Endothelial cell of hepatic sinusoid (primary cell): ENCODE data around the gene MROH7.

Experiments
- in situ Hi-C: cut with HindIII; loops from 2 replicates; pipeline ENCODE4 v1.10.0; 2017; ENCODE audit warnings: low sequenced_read_pairs

MROH7 gene

DNA sequence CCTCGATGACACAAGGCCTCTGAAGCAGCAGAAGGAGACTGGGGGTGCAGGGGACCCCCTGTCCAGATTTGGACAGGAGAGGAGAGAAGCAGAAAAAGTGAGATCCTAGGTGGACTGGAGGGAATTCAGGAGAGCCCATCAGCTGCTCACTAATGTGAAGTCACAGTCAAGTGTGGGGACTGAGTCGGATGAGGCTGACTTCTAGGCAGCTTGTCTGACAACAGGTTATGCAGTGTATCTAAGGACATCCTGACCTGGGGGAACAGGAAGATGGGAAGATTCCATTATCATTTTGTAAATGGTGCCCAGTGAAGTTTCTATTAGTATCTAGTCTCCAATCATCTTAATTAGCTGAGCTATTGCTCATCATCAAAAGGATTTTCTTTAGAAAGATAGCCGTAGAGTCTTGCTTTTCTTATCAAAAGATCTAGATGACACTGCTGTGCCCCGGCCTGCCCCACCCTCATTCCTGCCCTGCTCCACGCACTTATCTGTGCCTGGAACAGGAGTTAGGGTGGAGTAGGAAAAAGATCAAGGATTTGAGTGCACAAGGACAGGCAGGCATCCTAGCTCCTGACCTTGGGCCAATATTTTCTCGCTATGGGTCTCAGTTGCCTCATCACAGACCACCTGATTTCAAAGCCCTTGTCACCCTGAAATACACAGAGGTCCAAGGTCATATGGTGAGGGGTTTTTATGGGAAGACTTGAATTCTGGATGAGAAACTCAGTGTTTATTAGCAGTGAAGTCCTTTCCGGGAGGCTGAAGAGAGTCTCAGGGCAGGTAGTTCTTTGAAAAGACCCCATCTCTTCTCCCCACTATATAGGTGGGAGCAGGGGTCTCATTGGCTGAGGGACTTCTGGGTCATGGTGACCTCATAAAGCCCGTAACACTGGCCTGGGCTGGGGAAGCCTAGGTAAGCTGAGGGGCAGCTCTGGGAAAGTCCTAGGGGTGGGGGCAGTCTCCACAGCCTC is at the start of gene MROH7:
Gene MROH7 (plus strand): TSS at position 924 of the 974 bp plus-strand sequence. CDS start 11,141 bp downstream, outside the sequence.
- in situ Hi-C loops = no loop called here

DNA sequence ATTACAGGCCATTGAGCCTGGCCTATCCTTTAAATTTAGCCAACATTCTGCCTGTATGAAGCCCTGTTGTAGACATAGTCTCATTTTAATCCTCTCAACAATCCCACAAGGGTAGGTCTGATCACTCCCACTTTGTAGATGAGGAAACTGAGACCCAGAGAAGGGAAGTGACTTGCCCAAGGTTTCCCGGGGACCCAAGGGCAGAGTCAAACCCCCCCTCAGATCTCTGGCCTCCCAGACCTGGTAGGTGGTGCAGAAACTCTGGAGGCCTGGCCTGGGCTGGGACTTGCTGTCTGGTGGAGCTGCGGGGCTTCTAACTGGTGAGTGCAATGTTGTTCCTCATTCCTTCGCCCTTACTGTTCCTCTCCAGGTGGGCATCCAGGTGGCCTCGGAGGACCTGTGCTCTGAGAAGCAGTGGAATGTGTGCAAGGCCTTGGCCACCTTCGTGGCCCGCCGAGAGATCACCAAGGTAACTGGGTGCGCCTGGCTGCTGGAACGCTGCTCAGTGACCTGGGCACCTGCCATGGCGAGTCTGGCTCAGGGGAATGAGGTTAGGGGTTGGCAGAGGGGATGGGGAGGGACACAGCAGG is 47.9 kb upstream of the MROH7 start:
- in situ Hi-C loops = no loop called here

DNA sequence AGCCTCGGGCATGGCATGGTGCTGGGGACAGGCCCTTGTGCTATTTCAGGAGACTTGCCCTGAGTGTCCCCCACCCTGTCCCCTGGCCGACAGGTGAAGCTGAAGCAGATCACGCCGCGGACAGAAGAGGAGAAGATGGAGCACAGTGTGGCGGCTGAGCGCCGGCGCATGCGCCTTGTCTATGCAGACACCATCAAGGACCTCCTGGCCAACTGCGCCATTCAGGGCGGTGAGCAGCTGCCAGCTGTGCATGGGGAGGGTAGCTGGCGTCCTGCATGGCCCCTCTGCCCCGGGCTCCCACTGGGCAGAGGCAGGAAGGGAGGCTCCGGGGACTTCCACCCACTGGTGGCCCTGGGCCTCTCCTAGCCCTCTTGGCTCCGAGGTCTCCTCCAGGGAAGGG is 47.1 kb upstream of the MROH7 start:
- in situ Hi-C loops = no loop called here

DNA sequence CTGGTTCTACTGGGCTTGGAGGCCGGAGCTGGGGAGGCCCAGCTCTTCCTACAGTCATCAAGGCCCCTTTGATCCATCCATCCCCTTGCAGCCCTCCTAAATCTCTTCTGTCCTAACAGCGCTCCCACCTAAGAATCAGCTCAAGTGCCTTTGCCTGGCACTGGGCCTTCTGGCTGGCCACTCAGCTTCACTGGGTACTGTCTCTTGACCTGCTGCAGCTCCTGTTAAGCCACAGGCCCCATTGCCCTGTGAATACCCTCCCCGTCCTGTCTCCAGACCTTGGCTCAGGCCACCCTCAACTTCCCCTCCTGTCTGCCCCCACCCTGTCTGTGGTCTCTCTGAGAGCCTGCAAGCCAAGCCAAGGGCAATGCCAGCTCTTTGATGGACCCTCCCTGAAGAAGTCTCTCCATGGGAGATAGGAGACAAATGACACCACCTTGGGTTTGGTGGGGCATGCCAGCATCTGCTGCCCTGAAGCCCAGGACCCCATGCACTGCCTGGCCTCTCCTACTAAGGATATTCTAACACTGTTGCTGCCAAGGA is 45.6 kb upstream of the MROH7 start:
- in situ Hi-C loops = no loop called here

DNA sequence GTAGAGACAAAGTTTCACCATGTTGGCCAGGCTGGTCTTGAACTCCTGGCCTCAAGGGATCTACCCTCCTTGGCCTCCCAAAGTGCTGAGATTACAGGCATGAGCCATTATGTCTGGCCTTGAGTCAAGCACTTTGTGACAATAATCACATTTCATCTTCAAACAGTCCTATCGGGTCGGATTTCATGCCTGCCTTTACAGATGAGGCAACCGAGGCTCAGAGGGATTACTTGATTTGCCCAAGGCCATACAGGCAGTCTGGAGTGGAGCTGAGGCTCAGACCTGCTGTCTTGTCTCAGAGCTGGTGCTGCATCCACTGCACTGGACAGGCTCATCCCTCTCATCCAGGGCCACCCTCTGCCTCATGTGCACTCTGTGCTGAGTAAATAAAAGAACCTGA is 44.8 kb upstream of the MROH7 start:
- in situ Hi-C loops = no loop called here

DNA sequence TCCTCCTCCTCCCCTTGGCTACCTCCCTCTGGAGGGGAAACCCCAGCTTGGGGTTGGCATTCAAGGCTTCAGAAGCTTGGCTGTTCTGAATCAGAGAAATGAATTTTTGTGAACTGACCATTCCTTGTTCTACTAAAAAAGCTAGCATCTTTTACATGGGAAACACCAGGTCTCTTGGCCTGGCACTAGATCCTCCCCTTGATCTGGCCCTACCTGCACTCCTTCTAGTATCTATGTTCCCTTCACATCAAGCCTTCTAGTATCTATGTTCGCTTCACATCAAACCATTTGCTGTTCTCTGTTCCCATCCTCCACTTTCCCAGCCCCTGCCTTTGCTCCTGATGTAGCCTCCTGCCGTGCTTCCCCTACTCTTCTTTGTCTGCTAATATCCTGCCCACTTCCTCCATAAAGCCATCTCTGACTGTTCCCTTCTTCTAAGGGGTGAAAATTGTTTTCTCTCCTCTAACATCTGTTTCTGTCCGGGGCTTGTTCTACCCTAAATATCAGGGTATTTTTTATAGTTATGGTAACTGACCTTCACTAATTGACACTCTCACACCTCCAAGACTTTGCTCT is 44.0 kb upstream of the MROH7 start:
- in situ Hi-C loops = no loop called here

DNA sequence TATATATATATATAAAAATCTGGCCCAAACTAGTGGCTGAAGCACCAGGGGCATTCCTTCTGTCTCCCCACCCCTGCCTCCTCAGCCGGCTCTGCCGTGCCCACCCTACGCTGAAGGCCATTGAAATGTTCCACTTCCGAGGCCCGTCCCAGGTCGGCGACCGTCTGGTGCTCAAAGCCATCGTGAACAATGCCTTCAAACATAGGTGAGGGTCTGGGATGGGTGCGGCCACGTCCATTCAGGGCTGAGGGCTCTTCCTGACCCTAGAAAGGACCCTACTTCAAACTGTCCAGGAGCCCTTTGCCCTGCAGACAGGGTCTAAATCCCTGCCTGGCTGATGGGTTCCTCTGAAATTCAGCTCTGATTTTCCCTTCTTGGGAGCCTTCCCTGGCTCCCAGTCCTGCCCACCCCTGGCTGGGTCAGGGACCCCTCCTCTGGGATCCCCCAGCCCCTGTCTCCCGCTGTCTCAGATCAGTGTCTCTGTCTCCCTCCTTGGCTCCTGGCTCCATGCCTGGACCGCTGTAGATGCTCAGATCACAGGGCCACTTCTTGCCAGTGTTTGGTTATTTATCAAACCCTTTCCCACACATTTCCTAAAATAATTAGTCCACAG is 42.3 kb upstream of the MROH7 start:
- in situ Hi-C loops = no loop called here

DNA sequence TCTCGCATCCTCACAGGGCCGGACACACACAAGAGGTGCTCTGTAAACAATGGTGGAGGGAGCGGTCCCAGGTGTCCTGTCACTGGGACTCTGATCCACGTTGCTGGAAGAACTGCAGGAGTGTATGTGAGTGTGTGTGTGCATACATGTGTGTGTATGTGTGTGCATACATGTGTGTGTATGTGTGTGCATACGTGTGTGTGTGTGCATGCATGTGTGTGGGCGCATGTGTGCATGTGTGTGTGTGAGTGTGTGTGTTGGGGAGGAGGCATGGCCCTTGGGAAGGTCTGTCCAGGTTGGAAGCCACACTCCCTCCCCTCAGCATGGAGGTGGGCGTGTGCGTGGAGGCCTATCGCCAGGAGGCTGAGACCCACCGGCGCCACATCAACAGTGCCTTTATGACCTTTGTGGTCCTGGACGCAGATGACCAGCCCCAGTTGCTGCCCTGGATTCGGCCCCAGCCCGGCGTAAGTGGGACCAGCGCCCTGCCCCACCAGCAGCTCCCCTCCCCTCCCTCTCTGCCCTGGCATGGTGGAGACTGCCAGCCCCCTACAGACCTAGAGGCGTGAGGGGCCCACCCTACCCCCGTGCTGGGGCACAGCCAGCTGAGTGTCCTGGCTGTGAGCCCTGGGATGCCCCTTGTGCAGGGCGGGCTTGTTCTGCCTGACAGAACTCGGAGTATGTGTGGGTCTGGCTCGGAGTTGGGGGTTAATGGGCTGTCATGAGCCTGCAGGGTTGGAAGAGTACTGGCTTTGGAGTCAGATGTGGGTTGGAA is 40.5 kb upstream of the MROH7 start:
- in situ Hi-C loops = no loop called here

DNA sequence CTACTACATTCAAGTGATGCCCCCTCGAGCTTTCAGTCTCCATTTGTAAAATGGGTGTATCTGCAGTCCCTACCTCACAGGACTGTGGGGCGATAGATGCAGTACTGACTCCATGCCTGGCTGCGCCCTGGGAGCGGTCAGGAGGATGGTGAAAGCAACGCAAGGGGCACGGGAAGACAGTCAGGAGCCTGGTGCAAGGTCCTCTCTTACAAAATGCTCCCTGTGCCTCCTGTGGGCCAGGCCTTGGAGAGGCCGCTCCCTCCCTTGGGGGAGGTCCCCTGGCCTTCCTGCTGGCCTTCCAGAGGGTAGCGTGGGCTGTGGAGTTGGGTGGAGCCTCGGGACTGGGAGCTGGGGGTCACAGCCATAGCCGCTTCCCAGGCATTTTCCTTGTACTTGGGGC is 39.9 kb upstream of the MROH7 start:
- in situ Hi-C loops = no loop called here

DNA sequence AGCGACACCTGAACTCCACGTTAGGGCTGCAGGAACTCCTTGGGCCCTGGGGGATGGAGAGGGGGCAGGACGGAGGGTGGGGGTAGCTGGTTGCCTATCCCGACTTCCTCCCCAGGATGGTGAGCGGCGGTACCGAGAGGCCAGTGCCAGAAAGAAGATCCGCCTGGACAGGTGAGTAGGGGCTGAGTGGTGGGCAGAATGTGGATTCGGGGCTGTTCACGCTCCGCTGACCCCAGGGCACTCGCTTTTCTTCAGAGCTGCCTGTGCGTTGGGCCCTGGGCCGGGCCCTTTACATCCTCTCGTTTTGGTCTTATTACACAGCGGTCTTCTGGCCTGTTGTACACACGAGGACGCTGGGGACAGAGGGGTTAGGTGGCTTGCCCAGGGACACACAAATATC is 39.0 kb upstream of the MROH7 start:
- in situ Hi-C loops = no loop called here

DNA sequence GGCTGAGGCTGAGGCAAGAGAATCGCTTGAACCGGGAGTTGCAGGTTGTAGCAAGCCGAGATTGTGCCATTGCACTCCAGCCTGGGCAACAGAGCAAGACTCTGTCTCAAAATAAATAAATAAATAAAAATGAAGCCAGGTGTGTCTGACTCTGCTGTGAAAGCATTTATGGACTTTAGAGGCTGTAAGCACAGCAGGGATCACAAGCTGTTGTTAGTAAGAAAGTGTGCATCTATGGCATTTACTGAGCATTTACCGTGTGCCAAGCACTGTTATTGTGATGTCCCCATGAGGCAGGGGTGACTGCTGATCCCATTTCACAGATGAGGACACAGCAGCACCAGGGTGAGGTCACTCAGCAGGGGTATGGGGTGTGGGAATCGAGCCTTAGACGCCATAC is 38.3 kb upstream of the MROH7 start:
- in situ Hi-C loops = no loop called here

DNA sequence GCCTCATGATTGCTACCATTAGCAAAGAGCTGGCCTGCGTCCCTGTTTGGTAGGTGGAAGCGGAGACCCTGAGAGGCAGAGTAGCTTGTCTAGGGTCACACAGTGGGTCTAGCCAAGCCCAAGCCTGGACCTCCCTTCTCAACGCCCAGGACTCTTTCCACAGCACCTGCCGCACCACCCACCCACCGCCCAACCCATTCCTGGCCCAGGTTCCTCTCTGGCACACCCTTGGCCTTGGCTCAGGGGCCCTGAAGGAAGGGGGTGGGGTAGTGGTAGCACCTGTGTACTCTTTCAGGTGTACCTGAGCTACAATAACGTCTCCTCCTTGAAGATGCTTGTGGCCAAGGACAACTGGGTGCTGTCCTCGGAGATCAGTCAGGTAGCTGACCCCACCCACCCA is 37.5 kb upstream of the MROH7 start:
- in situ Hi-C loops = no loop called here

DNA sequence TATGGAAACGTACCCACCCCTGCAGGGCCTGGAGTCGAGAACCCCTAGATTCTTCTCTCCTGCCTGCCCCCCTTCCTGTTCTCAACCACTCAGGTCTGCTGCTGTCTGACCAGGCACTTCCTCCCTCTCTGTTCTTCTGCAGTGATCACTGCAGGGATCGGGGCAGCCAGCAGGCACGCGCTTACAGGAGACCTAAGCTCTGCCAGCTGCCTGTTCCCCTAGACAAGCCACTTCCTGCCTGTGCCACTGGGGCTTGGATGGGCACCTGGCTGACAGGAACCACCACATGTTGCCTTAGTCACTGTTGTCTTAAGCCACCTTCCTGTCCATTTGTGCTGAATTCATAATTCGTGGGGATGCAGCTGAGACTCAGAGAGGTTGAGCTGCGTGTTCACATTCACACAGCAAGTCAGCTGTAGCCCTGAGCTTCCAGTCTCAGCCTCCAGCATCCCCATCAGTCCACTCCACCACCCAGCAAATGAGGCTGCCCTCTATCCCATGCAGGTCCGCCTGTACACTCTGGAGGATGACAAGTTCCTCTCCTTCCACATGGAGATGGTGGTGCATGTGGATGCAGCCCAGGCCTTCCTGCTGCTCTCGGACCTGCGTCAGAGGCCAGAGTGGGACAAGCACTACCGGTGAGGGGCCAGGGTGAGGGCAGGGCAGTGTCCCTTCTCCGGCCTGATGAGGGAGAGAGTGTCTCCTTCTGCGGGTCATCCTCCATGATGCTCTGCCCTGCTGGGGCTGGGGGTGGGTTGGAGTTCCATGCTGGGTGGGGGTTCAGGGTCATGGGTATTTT is 36.8 kb upstream of the MROH7 start:
- in situ Hi-C loops = no loop called here

DNA sequence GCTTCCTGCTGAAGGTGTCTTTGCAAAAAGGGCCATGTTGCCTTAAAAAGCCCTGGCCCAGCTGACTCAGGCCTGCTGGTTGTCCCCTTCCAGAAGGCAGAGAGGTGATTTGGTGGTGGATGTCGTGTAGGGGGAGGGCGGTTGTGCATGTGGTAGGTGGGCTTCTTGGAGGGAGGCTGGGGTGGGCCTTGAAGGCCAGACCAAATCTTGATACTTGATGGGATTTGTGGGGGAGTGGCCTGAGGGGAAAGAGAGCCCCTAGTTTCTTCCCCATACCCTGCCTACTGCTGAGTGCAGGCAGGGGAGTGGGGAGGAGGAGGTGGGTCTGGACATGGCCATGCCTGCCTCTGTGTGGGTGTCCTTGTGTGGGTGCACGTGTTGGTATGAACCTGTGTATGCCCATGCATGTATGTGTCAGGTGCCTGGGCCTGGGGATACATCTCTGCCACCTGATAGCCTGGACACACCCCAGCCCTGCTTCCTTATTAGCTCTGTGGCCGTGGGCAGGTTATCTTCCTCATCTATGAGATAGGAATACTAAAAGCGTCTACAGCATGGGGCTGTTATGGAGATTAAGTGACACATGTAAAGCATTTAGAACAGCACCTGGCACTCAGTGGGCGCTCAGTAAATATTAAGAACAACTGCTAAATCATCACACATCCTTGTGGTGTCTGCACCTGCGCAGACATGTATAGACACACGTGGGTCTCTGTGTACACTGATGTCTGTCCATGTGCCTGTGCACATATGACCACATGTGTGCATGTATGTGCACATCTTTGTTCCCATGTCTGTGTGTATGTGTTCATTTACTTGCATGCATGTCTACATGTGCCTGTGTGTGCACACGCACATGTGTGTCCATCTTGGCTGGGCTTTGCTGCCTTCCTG is 35.2 kb upstream of the MROH7 start:
- in situ Hi-C loops = no loop called here

DNA sequence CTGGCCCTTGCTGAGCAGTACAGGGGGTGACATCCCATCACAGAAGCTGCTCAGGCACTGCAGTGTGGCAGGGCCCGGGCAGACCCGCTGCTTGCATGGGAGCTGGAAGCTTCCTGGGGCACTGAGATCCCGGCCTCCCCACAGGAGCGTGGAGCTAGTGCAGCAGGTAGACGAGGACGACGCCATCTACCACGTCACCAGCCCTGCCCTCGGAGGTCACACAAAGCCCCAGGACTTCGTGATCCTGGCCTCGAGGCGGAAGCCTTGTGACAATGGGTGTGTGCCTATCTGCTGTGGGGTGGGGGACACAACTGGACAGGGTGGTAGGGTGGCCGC is 34.6 kb upstream of the MROH7 start:
- in situ Hi-C loops = no loop called here

DNA sequence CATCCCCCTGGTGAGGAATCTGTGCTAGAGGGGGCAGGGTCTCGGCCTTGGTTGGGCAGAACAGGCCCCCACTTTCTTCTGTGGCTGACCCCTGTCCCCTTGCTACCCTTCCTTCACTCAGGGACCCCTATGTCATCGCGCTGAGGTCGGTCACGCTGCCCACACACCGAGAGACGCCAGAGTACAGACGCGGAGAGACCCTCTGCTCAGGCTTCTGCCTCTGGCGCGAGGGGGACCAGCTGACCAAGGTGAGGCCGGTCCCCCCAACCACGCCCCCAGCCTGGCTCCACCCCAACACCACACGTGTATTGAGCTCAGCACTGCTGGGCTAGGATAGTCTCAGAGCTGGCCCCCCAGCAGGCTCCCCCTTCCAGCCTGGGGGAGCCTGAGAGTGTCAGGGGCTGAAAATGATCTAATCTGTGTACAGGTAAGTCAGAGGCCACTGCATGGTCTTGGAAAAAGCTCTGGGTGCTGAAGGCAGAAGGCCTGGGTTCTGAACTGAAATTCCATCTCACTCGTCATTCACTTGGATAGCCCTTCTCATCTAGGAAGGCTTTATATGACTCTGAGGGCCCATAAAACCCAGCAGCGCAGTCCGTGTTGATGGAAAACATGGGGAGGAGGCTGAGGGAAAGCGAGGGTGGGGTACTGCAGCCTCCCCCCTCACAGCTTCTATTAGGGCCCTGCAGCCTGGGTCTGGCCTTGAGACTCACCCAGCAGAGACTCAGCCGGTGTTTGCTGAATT is 33.6 kb upstream of the MROH7 start:
- in situ Hi-C loops = no loop called here

DNA sequence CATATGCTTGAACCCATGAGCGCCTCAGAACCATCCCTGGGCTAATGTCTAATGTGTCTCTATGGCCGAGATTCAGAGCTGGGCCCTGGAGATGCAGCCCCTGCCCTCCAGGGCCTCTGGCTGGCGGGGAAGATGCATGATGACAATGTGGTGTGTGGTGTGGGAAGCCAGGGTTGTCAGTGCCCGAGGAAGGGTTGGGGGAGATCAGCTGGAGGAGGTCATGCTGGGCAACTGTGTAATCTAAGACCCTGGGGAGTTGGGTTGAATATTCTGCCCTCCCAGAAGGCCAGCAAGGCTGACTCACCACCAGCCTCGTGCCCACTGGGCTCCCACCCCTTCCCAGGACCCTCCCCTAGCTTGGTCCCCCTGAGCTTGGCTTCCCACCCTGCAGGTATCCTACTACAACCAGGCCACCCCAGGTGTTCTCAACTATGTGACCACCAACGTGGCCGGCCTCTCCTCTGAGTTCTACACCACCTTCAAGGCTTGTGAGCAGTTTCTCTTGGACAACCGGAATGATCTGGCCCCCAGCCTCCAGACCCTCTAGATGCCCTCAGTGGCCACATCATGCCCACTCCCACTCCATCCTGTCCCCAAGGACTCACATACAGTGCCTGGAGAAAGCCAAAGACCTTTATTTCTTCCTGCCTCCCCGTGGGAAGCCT is 32.9 kb upstream of the MROH7 start:
- in situ Hi-C loops = no loop called here
